GM12891 (cell line): ENCODE measurements around the gene DNAH3.

ENCODE experiments used
- POLR2A ChIP-seq: IDR thresholded peaks from 2 replicates; pipeline ENCODE4 v1.6.1; 2011; ENCODE audit warnings: low read depth, low read length, control low read depth
- POLR2AphosphoS5 ChIP-seq: IDR thresholded peaks from 2 replicates; pipeline ENCODE4 v1.6.1; 2011; ENCODE audit warnings: low read depth, low read length, control low read depth
- POU2F2 ChIP-seq: IDR thresholded peaks from 2 replicates; pipeline ENCODE4 v1.6.1; 2011; ENCODE audit warnings: low read depth, mild to moderate bottlenecking, control low read depth, low read length, moderate library complexity
- TAF1 ChIP-seq: IDR thresholded peaks from 2 replicates; pipeline ENCODE4 v1.6.1; 2011; ENCODE audit warnings: low read depth, low read length, control low read depth

- TF ChIP-seq POLR2A (no peak), POLR2AphosphoS5 (no peak), TAF1 (no peak), POU2F2 (no peak)
Measured at GRCh38 chr16:20889625-20890275, 260.9 kb downstream of the DNAH3 start.
